ENCODE measurements around the gene MBD3L4. TPM values are rescaled to one million over a fixed set of nuclear protein-coding genes. Genes with fewer than 3 reads are reported as not detected.
"Not testable (repeated sequence)": the region's sequence is repeated elsewhere in the genome, so short reads cannot be mapped to it uniquely, and the experiment has no call there.

The MBD3L4 gene
- total RNA-seq = not detected

- TF ChIP-seq CTCF (IDR thresholded peaks at IDR 0.05; ENCODE audit: low read depth) = not testable (repeated sequence)
Measured at GRCh38 chr19:7040079-7040478, at the start of gene MBD3L4. Gene MBD3L4 (minus strand): TSS chr19:7040179. CDS start chr19:7040144, 35 bp downstream.

GRCh38 chr19:7088999-7089398 is 49.0 kb upstream of the MBD3L4 start:
- no peak for TF ChIP-seq CTCF (IDR thresholded peaks at IDR 0.05; ENCODE audit: low read depth)

GRCh38 chr19:7083076-7083956 is 43.3 kb upstream of the MBD3L4 start:
- no peak for TF ChIP-seq CTCF (IDR thresholded peaks at IDR 0.05; ENCODE audit: low read depth)

GRCh38 chr19:7078008-7078407 is 38.0 kb upstream of the MBD3L4 start:
- TF ChIP-seq CTCF (IDR thresholded peaks at IDR 0.05; ENCODE audit: low read depth) = no peak

GRCh38 chr19:7076151-7076550 is 36.2 kb upstream of the MBD3L4 start:
- TF ChIP-seq CTCF (IDR thresholded peaks at IDR 0.05; ENCODE audit: low read depth) = no peak

- TF ChIP-seq CTCF (IDR thresholded peaks at IDR 0.05; ENCODE audit: low read depth) = no peak
Measured at GRCh38 chr19:7074705-7075282, 34.8 kb upstream of the MBD3L4 start.

GRCh38 chr19:7072541-7072940 is 32.6 kb upstream of the MBD3L4 start:
- TF ChIP-seq CTCF (IDR thresholded peaks at IDR 0.05; ENCODE audit: low read depth) = no peak

Measured in subcutaneous adipose tissue (tissue), 4 donors.